SK-N-MC (cell line): ENCODE data around the gene MANBA.

ENCODE experiments used
- FOXP2 ChIP-seq: optimal IDR thresholded peaks from 2 replicates; pipeline ENCODE3; 2011; ENCODE audit warnings: mild to moderate bottlenecking, moderate library complexity; ENCODE audit not compliant: insufficient read depth; ENCODE audit errors: extremely low read length, control extremely low read depth
- POLR2AphosphoS5 ChIP-seq: IDR thresholded peaks from 2 replicates; pipeline ENCODE4 v1.6.1; 2012; ENCODE audit warnings: mild to moderate bottlenecking, low read depth, low read length, borderline replicate concordance

DNA sequence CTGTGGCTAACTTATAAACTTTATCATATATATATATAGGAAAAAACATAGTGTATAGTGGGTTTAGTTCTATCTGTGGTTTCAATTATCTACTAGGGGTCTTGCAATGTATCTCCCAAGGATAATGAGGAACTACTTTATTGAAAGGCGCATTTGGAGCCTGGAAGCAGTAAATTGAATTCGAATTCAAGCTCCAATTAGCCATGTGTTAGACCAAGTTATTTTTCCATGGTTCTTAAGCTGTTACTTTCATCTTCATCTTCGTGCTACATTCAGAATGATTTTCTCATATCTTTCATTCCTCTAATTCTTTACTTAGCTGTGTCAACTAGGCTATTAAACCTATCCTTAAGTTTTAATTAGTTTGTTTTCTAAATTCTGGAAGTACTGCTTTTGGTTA is 27.2 kb upstream of the MANBA start:
- TF ChIP-seq POLR2AphosphoS5 (no peak), FOXP2 (no peak)
